Fibroblast of skin of scalp (primary cell): Measurements from ENCODE around the gene BPHL.
"Not testable (repeated sequence)": the region's sequence is repeated elsewhere in the genome, so short reads cannot be mapped to it uniquely, and the experiment has no call there.

Source experiments
- DNase-seq: peaks from one replicate; pipeline ENCODE4 v3.0.0-alpha.2; 2013

Gene BPHL

DNA sequence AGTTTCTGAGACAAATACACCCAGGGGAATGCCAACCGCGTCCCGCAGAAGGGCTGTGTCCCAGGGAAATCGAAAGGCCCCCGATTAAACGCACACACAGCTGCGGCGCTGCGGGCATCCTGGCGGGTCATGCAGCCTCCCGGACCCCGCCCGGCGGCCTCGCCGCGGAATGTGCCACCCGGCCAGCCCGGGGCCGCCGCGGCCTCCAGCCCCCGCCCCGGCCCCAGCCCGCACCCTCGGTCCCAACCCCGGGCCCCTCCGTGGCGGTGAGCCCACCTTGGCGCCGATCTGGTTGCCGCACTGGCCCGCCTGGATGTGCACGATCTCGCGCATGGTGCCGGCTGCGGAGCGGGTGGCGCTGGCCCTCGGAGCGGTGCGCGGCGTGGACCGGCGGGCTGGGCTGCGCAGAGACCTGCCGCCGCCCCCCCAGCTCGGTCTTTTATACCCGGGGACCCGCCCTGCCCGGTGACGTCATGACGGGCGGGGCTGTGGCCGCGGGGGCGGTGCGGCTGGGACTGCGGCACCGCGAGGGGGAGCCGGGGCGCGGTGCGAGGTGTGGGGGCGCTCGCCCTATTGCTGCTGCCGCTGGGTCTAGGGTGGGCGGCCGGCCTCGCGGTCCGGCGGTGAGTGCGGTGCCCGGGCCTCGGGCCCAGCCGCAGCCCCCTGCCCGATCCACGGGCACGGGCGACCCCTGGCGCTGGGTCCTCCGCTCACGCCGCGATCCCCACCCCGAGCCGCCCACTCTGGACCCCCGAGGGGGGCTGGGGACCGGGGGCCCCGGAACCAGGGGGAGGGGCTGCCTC is 38.8 kb downstream of the BPHL start, which contains the start of gene TUBB2A:
Gene TUBB2A, minus strand, starts transcription at position 414 of the 803 bp plus-strand sequence. Its CDS starts 81 bp downstream, at position 333.
- peak; percentile 90 for DNase-seq

DNA sequence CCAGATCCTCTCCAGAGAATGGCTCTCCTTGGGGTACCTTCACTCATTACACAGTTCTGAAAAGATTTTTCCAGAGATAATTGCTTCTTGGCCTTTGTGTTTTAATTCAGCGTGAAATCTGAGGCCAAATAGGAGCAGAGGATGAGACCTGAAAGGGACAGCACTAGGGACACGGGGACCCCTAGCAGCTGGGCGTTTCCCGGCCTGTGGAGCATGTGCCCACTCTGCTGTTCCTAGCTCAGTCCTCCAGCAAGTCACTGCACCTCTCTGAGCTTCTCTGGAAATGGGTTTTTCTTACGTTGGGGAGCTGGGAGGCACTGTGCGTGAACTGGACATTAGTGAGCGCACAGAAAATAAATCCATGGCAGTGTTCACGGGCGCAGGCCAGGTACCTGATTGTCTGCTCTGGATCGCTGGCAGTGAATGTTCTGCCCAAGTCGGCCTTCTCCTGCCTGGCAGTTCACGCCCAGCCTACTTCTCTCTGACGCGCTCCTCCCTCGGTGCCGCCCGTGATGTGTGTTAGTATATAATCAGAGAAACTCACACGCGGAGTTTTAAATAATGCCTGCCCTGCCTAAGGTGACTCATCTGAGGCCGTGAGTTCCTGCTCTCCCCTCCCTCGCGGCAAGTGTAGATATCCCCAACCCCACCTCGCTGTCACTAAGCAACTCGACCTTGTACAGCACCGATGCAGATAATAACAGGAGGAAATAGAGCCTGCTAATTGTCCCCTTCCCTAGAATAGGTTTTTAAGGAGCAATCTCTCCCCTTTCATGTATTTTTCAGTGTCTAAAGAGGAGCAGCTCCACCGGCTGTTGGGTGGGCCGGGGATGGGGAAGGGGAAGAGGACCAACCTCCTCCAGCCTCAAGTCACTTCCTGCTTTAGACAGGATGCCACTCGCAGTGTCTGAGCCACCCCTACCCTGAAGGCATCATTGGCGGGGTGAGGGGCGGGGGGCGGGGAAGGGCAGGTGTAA is 41.6 kb downstream of the BPHL start:
- DNase-seq: no peak

DNA sequence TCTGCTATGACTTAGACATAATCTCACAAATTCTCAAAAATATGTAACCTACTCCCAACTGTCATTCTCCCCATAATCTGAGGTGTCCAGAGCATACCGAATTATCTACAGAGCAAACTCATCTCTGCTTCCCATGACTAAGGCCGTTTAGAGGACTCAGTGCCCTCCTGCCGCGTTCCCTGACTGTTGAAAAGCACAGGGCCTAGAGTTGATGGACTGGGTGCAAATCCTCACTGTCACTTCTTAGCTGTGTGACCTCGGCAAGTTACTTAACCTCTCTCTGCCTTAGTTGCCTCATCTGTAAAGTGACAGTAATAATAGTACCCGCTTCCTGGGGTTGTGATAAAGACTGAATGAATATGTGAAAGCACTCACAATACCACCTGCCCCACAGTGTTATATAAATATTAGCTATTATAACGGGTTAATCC is 43.6 kb downstream of the BPHL start:
- DNase-seq: peak; percentile 28

DNA sequence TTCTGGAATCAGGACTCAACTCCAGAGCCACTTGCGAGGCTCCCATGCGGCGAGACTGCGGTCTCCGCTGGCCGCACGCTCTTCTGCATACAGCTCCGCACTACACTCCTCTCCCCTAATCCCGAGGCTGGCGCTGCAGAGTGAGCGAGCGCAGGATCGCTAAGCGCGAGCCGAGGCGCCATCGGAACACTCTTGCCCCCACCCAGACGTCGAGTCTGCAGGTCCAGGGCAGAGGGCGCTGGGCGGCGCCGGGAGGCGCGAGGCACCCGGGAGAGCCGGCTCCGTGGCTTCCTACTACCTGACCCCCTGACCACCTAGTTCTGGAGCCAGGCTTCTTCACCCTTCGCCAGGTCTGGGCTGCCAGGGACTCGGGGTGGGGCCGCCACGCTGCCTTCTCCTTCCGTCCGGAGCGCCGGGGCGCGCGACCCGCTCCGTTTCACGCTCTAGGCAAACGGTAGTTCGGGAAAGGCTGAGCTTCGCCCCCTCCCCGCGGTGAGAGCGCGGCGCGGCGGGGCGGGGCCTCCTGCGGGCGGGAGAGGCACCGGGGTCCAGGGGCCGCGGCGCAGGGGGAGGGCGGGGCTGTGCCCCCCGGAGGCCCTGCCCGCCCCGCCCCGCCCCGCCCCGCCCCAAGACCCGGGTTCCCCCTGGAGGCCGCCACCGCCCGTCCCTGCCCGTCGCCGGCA is 44.2 kb downstream of the BPHL start:
- peak; percentile 80 for DNase-seq

DNA sequence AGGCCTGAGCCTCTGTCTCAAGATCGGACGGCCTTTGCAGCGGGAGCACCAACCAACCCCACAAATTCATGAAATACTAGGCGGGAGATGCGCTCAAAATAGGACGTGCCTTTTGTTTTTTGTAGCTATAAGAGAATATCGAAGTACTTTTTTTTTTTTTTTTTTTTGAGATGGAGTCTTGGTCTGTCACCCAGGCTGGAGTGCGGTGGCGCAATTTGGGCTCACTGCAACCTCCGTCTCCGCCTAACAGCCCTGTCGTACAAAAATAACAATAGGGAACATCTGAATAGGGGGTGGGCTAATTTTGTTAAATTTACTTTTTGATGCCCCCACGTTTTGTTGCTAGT is 44.7 kb downstream of the BPHL start:
- no peak for DNase-seq

DNA sequence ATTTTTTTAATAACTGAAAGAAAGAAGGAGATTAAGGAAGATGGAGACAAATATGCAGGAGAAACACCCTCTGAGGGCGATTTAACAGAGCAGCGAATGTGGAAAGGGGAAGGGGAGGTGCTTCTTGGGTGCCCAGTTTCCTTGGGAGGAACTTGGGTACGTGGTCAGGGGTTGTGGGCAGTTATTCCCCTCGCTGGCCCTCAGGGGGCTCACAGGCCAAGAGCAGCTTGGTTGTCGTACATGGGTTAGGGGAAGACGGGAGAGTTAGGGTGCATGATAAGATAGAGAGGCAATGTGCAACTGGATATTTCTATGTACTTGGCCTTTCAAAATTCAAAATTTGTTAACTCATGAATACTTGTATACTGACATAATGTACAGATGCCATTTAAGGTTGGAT is 45.9 kb downstream of the BPHL start:
- DNase-seq: no peak

DNA sequence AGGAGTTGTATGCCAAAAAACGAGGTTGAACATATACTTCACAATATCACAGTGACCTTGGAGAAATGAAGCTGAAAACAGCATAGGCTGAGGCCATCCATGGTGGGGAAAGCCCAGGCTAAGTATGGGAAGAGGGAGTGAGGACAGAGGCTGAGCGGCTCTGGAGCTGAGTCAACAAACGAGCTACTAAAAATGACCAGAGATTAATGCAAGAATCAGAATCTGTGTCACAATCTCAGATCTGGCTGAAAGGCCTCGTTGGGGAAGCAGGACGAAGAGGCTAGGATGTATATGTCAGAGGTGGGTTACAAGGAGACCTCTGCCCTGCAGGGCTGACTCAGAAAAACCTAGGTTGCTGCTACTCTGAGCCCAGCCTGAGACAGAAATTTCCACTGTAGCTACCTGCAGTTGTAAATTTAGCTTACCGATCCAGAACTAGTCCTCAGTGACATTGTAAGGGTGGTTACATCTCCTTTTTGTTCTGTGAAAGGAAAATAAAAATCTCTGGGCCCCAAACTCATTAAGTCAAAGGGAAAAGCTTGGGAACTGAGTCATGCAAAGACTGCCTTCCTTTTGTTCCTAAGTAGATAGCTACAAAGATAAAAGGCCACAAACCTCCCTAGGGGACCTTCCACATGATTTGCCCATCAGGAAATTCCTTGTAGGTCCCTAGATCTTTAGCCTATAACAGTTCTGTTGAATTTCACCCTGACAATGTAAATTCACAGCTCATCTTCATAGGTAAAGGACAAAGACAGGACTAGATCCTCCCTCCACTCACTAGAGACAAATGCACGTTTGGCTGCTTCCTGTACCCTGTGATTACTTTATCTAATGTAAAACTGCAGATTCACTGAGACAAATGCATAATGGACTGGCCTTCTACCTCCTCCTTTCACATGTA is 47.4 kb downstream of the BPHL start:
- peak; percentile 35 for DNase-seq

DNA sequence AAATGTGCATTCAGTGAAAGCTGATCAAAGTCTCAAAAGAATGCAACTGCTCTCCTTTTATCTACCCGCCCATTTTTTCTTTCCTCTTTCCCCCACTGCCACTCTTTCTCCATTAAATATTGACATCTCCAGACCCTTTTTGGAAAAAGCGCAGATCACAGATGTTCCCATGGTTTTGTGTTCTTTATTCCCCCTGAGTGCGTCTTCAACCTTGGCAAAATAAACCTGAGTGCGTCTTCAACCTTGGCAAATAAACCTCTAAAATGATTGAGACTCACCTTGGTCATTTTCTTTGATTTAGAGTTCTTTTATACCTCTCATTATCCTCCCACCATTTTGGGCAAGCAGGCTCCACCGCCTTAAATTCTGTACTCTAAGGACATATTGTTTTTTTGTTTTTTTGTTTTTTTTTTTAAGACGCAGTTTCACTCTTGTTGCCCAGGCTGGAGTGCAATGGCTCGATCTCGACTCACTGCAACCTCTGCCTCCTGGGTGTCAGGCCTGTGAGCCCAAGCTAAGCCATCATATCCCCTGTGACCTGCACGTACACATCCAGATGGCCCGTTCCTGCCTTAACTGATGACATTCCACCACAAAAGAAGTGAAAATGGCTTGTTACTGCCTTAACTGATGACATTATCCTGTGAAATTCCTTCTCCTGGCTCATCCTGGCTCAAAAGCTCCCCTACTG is 48.2 kb downstream of the BPHL start:
- not testable (repeated sequence) for DNase-seq

DNA sequence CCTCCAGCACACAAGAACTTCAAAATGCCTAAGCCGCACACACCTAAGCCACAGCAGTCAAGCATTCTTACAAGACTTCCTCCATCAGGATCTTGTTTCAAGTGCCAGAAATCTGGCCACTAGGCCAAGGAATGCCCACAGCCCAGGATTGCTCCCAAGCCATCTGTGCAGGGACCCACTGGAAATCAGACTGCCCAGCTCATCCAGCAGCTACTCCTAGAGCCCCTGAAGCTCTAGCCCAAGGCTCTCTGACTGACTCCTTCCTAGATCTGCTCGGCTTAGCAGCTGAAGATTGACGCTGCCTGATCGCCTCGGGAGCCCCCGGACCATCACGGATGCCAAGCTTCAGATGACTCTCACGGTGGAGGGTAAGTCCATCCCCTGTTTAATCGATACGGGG is 49.5 kb downstream of the BPHL start:
- DNase-seq: not testable (repeated sequence)

DNA sequence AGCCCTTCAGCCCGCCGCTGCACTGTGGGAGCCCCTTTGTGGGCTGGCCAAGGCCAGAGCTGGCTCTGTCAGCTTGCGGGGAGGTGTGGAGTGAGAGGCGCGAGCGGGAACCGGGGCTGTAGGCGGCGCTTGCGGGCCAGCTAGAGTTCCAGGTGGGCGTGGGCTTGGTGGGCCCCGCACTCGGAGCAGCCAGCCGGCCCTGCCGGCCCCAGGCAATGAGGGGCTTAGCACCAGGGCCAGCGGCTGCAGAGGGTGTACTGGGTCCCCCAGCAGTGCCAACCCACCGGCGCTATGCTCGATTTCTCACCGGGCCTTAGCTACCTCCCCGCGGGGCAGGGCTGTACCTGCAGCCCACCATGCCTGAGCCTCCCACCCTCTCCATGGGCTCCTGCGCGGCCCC is 52.2 kb downstream of the BPHL start:
- DNase-seq: not testable (repeated sequence)

DNA sequence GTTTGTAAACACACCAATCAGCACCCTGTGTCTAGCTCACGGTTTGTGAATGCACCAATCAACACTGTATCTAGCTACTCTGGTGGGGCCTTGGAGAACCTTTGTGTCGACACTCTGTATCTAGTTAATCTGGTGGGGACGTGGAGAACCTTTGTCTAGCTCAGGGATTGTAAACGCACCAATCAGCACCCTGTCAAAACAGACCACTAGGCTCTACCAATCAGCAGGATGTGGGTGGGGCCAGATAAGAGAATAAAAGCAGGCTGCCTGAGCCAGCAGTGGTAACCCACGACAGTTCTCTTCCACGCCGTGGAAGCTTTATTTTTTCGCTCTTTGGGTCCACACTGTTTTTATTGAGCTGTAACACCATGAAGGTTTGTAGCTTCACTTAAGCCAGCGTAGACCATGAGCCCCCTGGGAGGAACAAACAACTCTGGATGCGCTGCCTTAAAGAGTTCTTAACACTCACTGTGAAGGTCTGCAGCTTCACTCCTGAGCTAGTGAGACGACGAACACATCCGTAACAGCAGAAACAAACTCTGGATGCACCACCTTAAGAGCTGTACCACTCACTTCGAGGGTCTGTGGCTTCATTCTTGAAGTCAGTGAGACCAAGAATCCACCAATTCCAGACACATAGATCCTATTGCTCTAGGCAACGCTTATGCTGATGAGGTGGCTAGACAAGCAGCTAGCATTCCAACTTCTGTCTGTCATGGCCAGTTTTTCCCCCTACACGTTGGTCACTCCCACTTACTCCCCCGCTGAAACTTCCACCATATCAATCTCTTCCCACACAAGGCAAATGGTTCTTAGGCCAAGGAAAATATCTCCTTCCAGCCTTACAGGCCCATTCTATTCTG is 53.0 kb downstream of the BPHL start:
- DNase-seq: not testable (repeated sequence)

DNA sequence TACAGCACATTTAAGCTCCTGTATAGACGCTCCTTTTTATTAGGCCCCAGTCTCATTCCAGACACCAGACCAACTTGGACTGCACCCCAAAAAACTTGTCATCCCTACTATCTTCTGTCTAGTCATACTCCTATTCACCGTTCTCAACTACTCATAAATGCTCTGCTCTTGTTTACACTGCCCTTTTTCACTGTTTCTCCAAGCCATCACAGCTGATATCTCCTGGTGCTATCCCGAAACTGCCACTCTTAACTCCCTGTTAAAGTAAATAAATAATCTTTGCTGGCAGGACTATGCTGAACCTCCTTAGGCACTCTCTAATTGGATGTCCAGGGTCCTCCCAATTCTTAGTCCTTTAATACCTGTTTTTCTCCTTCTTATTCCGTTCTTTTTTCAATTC is 54.3 kb downstream of the BPHL start:
- not testable (repeated sequence) for DNase-seq

DNA sequence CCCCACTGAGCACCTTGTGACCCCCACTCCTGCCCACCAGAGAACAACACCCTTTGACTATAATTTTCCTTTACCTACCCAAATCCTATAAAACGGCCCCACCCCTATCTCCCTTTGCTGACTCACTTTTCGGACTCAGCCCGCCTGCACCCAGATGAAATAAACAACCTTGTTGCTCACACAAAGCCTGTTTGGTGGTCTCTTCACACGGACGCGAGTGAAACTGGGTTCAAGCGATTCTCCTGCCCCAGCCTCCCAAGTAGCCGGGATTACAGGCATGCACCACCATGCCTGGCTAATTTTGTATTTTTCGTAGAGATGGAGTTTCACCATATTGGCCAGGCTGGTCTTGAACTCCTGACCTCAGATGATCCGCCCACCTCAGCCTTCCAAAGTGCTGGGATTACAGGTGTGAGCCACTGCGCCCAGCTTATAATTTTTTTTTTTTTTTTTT is 55.2 kb downstream of the BPHL start:
- not testable (repeated sequence) for DNase-seq

DNA sequence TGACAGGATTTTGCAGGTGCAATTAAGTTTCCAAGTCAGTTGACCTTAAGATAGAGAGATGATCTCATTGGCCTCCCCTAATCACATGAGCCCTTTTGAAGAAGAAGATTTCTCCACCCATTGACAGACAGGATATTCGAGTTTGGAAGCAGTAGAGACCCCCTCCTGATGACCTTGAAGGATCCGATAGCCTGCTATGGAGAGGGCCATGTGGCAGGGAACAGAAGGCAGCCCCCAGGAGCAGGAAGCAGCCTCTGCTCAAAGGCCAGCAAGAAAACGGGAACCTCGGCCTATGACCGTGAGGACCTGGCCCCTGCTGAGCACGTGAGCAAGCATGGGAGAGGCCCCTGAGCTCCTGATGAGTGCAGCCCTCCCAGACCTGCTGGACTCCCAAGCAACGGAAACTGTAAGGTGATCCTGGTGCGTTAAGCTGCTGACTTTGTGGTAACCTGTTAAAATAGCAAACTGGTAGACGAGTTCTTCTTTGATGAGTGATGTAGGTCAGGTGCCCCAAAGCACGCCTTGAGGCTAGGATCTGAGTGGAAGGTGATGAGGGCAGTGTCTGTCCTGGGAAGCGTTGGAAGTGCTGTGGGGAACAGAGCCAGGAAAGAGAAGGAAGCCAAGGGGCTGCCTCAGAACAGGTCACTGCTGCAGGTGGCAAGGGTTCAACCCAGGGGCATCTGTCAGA is 57.3 kb downstream of the BPHL start:
- DNase-seq: no peak

DNA sequence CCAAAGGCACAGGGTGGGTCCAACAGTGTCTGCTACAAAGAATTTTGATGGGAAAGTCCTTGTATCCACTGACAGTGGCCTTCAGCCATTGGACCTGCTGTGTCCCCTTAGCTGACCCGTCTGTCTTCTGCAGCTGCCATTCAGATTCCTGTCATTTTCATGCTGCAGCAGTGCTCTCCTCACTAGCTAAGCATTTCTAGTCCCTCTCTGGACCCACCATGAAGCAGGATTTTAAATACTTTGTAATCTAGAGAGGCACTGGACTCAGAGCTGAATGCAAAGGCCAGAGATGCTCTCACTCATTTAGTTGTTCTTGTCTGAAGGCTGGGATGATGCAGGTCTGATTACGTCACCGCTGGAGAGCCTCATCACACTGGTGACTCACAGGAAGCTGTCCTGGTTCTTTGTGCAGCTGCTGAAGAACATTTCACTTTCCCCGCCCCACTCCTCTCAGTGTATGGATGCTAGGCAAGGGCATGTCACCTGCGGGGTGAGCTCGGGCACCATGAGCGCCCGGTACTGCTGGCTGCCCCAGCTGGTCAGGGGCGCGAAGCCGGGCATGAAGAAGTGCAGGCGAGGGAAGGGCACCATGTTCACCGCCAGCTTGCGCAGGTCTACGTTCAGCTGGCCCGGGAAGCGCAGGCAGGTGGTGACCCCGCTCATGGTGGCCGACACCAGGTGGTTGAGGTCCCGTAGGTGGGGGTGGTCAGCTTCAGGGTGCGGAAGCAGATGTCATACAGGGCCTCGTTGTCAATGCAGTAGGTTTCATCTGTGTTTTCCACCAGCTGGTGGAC is 58.2 kb downstream of the BPHL start:
- peak; percentile 83 for DNase-seq

DNA sequence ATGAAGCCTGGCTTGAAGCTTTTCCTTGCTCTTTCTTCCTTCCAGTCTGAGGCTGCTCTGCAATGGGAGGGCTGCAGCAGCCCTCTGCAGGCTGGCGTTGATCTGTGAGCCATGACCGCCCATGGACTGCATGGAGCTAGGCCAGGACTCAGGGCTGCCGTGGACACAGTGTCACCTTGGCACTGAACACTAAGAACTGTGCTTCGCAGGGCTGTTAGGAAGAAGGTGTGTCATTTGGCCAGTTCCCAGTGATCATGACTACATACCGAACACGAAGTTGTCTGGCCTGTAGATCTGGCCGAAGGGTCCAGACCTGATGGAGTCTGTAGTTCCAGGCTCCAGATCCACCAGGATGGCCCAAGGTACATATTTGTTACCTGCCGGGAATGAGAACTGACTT is 60.2 kb downstream of the BPHL start:
- not testable (repeated sequence) for DNase-seq

DNA sequence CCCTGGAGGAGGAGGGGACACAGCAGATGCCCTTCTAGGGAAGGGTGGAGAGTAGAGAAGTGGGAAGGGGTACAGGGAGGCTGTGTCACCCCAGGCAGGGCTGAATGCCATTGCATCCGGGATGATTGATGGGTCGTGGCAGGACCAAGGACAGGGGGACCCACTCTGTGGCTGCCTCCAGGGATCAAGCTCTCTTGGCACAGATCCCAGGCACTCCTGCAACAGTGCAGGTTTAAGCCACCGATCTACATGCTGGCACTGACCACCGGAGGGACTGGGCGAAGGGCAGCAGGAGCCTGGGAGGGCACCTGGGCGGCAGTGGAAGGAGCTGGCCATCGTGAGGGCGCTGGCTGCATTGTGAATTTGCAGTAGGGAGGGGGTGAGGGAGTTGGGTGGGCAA is 61.4 kb downstream of the BPHL start:
- not testable (repeated sequence) for DNase-seq

DNA sequence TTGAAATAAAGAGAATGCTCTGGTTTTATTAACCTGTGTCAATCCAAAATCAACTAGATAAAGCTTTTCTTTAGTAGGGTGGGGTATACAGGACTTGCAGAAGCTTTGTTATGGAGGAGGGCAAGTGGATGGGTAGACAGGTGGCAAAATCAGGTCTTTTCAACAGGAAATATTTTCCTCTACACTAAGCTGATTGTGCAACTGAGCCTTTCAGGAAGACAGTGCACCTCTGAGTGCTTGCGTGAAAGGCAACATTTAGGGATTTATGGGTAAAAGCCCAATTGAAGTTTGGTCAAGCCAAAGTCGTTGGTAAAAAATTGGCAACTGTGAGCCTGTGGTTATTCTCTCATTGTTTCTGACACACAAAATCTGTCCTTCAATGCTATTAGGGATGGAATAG is 62.6 kb downstream of the BPHL start:
- DNase-seq: no peak
